Neural progenitor cell (in vitro differentiated cells): ENCODE results near the gene DVL2.

Source experiments
- CTCF ChIP-seq: fragments of 200-600 bp; sonication (generic); IDR thresholded peaks from 2 replicates; pipeline ENCODE4 v1.5.1; 2017; ENCODE audit warnings: antibody characterized with exemption, mild to moderate bottlenecking
- EZH2 ChIP-seq: fragments of 200-600 bp; sonication (generic); IDR thresholded peaks from 2 replicates; pipeline ENCODE4 v1.6.1; 2017; ENCODE audit warnings: antibody characterized with exemption, mild to moderate bottlenecking, moderate library complexity
- EZH2phosphoT487 ChIP-seq: fragments of 200-600 bp; sonication (generic); IDR thresholded peaks from 2 replicates; pipeline ENCODE4 v1.6.1; 2017; ENCODE audit warnings: antibody characterized with exemption

DNA sequence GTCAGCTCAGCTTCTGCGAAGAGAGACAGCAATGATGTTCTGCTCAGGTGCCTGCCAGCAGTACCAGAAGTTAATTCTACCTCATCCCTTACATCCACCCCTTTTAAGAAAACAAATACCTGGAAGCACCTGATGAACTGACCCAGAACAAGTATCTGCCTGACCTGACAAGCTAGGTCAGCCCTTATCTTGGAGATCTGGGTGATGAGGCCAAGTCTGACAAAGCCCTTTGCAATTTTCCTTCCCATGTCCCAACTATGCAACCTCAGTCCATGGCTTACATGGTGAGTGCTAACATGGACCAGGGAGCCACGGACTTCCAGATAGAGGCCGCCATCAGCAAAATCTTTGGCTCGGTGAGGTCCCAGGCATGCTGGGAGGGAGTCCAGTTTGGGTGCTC is 10.9 kb downstream of the DVL2 start:
- no peak for TF ChIP-seq CTCF
- TF ChIP-seq EZH2phosphoT487: no peak
- TF ChIP-seq EZH2: no peak
